SK-N-DZ (cell line): ENCODE data around the gene USP36.

Experiments
- DNase-seq: peaks from one replicate; pipeline ENCODE4 v3.0.0-alpha.2; 2015; ENCODE audit warnings: low spot score

USP36 gene

DNA sequence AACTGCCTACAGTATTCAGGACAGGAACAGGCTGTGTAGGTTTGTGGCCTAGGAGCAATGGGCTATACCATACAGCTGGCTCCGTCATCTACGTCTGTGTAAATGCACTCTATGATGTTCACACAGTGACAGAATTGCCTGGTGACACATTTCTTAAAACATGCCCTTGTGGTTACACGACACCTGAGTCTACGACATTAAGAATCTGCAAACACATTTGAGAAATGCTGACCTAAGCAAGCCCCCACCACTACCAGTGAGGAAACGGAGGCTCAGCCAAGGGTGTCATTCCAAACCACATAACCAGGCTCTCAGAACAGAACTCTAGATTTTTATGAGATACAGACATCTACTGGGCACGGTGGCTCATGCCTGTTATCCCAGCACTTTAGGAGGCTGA, 23.5 kb downstream of the USP36 start:
- DNase-seq: no peak

- no peak for DNase-seq
These were observed 24.9 kb downstream of the USP36 start for GRCh38 chr17:78815696-78816095.

DNA sequence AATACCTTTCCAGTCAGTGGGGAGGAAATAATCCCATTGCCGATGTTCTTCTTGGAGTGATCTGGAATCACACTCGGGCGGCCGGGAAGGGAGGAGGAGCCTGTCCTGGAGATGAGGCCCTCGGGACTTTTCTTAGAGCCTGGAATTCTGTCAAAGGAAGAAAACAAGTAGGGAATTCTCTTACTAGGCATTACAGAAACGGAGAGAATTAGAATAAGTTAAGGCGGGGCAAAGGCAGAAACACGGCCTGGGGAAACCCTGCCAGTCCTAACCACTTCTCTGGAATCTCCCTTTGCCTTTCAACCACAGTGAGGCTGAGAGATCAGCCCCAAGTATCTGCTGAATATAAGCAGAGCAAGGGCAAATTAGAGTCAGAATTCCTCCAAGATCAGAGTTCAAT, 27.8 kb downstream of the USP36 start:
- DNase-seq: no peak

GRCh38 chr17:78808163-78808562, 32.5 kb downstream of the USP36 start:
- DNase-seq: no peak

DNA sequence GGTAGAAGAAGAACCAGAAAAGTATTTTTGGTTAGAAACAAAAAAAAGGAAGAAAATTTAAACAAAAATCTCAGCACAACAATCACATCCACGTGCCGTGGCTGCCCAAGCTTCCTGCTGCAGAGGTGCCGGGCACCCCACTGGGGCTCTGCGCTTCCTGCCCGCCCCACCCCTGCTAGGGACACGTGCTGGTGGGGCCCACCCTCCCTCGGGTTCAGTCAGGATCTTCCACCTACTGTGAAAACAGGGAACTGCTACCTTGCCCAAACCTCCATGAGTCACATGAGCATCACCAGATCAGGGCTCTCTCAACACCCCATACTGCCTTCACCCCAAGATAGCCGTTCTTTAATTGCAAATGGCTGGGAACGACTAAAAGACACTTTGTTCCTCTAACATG, 34.2 kb downstream of the USP36 start:
- no peak for DNase-seq

DNA sequence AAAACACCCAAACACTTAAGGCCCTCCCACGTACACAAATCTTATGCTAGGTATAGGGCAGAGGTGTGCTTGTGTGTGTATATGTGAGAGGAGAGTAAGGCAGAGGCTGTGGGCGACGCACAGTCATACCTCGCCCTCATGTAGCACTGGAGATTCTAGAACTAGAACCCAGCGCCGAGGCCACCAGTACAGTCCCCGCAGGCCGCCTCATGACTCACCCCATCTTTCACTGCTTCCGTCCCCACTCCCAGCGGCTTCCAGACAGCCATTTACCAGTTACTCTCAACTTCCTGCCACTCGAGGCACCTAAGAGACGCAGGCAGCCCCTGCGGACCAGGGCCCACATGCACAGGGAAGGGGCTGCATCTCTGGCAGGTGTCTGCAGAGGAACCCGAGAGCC, 35.3 kb downstream of the USP36 start:
- no peak for DNase-seq

GRCh38 chr17:78804777-78805176, 35.8 kb downstream of the USP36 start:
- no peak for DNase-seq

DNA sequence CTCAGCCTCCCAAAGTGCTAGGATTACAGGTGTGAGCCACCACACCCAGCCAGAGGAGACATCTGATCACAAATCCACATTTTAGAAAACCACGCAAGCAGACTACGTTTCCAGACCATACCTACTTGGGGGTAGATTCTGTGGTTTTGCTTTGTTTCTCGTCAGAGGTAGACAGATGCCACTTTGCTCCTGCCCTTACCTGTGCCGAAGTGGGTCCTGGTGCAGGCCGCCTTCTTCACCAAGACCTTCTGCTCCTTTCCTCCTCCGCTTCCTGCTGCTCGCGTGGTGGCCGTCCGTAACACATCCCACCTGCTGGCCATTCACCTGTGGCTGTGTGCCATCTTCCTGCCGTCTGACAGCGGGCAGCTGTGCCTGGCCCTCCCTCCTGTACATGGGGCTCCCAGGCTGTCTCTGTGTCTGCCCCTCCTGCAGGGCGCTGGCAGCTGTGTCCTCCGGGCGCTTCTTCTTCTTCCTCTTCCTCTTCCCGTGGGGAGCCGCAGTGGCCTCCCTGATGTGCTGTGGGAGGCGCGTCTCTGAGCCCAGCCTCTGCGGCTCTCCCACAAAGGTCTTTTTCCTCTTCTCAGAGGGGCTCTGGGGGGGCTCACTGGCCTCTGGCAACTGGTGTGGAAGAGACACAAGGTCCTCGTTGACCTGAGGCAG, 37.3 kb downstream of the USP36 start:
- DNase-seq: no peak

GRCh38 chr17:78802459-78802858, 38.2 kb downstream of the USP36 start:
- no peak for DNase-seq

GRCh38 chr17:78802008-78802407, 38.6 kb downstream of the USP36 start:
- no peak for DNase-seq

- DNase-seq: no peak
These were observed 40.3 kb downstream of the USP36 start for GRCh38 chr17:78800132-78800931.

DNA sequence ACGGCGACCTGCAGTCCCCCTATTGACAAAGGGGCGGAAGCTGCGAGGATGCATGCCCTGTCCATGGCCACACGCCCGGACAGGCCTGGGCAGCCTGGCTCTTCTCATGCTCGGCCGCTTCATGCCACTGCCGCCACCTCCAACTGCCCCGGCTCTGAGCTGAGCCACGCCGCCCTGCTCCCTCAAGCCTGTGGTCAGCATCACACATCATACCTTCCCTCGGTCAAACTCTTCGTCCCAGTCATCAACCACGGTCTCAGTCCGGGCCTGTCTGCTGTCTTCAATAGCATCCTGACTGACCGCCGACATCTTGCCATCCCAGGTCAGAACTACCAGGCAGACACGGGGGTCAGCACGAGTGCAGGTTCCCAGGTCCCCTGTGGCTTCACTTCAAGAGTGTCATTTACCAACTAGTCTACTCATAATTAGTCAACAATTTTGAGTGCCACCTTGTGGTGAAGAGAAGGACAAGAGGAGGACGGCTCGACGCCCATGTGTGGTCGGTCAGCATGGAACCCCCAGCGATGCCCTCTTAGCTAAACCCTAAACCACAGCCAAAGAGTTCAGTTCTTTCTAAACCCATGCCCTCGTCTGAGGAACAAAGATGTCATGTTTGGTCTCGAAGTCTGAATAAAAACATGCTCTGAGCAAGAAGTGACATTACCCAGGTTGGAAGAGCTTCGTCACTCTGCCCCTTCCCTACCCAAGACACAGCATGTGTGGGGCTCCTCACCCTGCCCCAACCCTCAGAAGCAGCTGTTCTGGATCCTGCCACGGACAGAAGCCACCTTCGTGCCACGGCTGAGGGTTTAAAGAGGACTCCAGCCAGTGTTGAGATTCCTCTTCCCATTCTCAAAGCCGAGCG, 41.7 kb downstream of the USP36 start:
- DNase-seq: no peak

DNA sequence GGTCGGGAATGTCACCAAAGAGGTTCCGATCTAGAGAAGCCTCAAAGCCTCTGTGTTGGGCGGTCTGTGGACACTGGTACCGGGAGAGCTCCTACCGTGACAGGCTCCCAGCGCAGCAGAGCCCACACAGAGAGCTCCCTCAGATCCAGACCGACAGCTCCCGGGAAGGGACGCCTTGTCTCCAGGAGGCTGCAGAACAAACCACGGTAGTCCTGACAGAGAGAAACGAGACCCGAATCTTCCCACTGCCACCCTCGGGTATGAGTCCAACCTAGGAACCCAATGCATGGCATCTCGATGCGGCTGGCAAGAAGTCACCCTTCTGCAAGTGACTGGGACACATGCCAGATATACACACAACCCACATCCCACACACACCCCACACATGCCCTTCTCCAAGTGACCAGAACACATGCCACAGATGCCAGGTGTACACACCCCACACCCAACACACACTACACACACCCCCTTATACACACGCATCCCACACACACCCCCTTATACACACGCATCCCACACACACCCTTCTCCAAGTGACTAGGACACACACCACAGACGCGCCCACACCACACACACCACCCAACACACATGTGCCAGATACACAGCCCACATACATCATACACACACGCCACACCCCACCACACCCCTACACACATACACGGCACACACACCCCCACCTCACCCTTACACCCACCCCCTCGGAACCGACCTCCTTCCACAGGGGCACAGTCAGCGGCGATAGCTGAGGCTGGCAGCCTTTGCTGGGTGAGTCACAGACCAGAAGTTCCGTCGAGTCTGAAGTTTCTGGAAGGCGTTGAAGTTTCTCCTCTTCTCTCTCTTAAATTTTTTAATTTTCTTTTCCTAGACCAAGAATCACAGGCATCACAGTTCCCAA, 42.7 kb downstream of the USP36 start:
- DNase-seq: no peak

GRCh38 chr17:78797213-78797612, 43.4 kb downstream of the USP36 start:
- DNase-seq: no peak

- no peak for DNase-seq
These were observed 44.1 kb downstream of the USP36 start for GRCh38 chr17:78796517-78796900.

DNA sequence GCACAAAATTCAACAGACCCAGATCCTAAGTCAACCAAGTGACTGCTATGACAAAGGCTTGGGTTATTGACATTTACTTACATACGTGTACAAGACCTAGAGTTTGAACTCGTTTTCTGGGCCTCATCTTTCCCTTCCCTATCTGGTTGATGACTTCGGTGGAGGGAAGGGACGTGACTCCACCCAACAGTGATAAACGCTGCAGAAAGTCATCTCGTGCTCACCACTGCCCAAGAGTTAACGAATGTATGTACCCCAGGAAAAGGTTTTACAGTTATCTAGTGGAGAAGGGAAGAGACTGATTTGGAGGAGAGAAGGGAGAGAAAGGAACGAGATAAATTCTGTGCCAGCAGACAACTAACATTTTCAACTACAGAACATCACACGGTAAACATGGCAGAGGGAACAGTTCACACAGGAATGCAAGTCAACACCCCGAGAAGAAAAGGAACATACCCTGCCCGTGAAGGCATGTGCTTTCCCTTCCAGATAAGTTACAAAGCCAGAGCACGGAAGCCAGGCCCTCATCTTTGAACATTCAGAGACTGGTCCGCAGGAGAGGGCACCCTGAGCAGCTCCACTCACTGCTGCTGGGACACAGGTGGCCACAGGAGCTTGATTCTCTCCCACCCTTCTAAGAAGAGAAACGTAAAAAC, 44.6 kb downstream of the USP36 start:
- DNase-seq: no peak

GRCh38 chr17:78794864-78795640, 45.6 kb downstream of the USP36 start:
- DNase-seq: no peak

GRCh38 chr17:78794399-78794798, 46.2 kb downstream of the USP36 start:
- no peak for DNase-seq

- no peak for DNase-seq
These were observed 46.6 kb downstream of the USP36 start for GRCh38 chr17:78793968-78794367.

- no peak for DNase-seq
These were observed 47.2 kb downstream of the USP36 start for GRCh38 chr17:78793415-78793814.
